Ishikawa (cell line): ENCODE data around the gene PSG4.

Source experiments
- CEBPB ChIP-seq: IDR thresholded peaks from 2 replicates; pipeline ENCODE4 v1.6.1; 2012
- EGR1 ChIP-seq: IDR thresholded peaks from 2 replicates; pipeline ENCODE4 v1.6.1; 2012
- EP300 ChIP-seq: IDR thresholded peaks from 2 replicates; pipeline ENCODE4 v1.6.1; 2012; ENCODE audit warnings: borderline replicate concordance
- RAD21 ChIP-seq: IDR thresholded peaks from 2 replicates; pipeline ENCODE4 v1.6.1; 2012; ENCODE audit warnings: low read depth
- REST ChIP-seq: IDR thresholded peaks from 2 replicates; pipeline ENCODE4 v1.6.1; 2012; ENCODE audit warnings: low read depth, mild to moderate bottlenecking
- TAF1 ChIP-seq: IDR thresholded peaks from 2 replicates; pipeline ENCODE4 v1.6.1; 2012; ENCODE audit warnings: low read depth, mild to moderate bottlenecking
- TCF12 ChIP-seq: IDR thresholded peaks from 2 replicates; pipeline ENCODE4 v1.6.1; 2012; ENCODE audit warnings: low read depth
- TEAD4 ChIP-seq: IDR thresholded peaks from 2 replicates; pipeline ENCODE4 v1.6.1; 2012
- TF ChIP-seq, protein P1 (sequence below): IDR thresholded peaks from 2 replicates; pipeline ENCODE4 v1.6.1; 2012
- TF ChIP-seq, protein P2 (sequence below): IDR thresholded peaks from 2 replicates; pipeline ENCODE4 v1.6.1; 2012

- no peak for TF ChIP-seq REST
- TF ChIP-seq, protein P1, sequence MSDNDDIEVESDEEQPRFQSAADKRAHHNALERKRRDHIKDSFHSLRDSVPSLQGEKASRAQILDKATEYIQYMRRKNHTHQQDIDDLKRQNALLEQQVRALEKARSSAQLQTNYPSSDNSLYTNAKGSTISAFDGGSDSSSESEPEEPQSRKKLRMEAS = no peak
- TF ChIP-seq CEBPB = no peak
- TF ChIP-seq TEAD4 = no peak
- no peak for TF ChIP-seq RAD21
- TF ChIP-seq EGR1 = no peak
- TF ChIP-seq, protein P2, sequence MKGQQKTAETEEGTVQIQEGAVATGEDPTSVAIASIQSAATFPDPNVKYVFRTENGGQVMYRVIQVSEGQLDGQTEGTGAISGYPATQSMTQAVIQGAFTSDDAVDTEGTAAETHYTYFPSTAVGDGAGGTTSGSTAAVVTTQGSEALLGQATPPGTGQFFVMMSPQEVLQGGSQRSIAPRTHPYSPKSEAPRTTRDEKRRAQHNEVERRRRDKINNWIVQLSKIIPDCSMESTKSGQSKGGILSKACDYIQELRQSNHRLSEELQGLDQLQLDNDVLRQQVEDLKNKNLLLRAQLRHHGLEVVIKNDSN = no peak
- TF ChIP-seq TCF12 = no peak
- TF ChIP-seq TAF1 = no peak
- TF ChIP-seq EP300 = no peak
These were observed 57.2 kb downstream of the PSG4 start for GRCh38 chr19:43148233-43148632.
